Smooth muscle cell (in vitro differentiated cells): ENCODE data around the gene IKZF5. TPM values are rescaled to one million over a fixed set of nuclear protein-coding genes. Genes with fewer than 3 reads are reported as not detected.

ENCODE experiments used
- DNase-seq: peaks from one replicate; lab custom pipeline; 2025; ENCODE audit not compliant: unreplicated experiment; lab: John Stamatoyannopoulos, UW
- H2AFZ ChIP-seq: fragments of 200-600 bp; sonication (generic); 2 replicates; pipeline ENCODE4 v1.6.0; 2016; ENCODE audit warnings: antibody characterized with exemption, low read depth, mild to moderate bottlenecking
- H3F3A ChIP-seq: fragments of 200-600 bp; sonication (generic); 2 replicates; pipeline ENCODE4 v1.6.0; 2017; ENCODE audit warnings: antibody characterized with exemption, low read depth
- H3K27ac ChIP-seq: fragments of 200-600 bp; sonication (generic); 2 replicates; pipeline ENCODE4 v1.5.1; 2016; ENCODE audit warnings: low read depth, mild to moderate bottlenecking
- H3K27me3 ChIP-seq: fragments of 200-600 bp; sonication (generic); 2 replicates; pipeline ENCODE4 v1.6.1; 2016; ENCODE audit warnings: low read depth, mild to moderate bottlenecking
- H3K36me3 ChIP-seq: fragments of 200-600 bp; sonication (generic); 2 replicates; pipeline ENCODE4 v1.5.1; 2016; ENCODE audit warnings: low read depth
- H3K4me1 ChIP-seq: fragments of 200-600 bp; sonication (generic); 2 replicates; pipeline ENCODE4 v1.5.1; 2016; ENCODE audit warnings: low read depth
- H3K4me2 ChIP-seq: fragments of 200-600 bp; sonication (generic); 2 replicates; pipeline ENCODE4 v1.6.0; 2016; ENCODE audit warnings: mild to moderate bottlenecking
- H3K4me3 ChIP-seq: fragments of 200-600 bp; sonication (generic); 2 replicates; pipeline ENCODE4 v1.5.1; 2016; ENCODE audit warnings: mild to moderate bottlenecking
- H3K79me2 ChIP-seq: fragments of 200-600 bp; sonication (generic); 2 replicates; pipeline ENCODE4 v1.6.0; 2016; ENCODE audit warnings: low read depth, mild to moderate bottlenecking
- H3K9ac ChIP-seq: fragments of 200-600 bp; sonication (generic); 2 replicates; pipeline ENCODE4 v1.6.0; 2016; ENCODE audit warnings: low read depth
- H3K9me3 ChIP-seq: fragments of 200-600 bp; sonication (generic); replicated peaks from 2 replicates; pipeline ENCODE4 v1.5.1; 2016; ENCODE audit warnings: low read depth
- H4K20me1 ChIP-seq: fragments of 200-600 bp; sonication (generic); 2 replicates; pipeline ENCODE4 v1.6.0; 2016; ENCODE audit warnings: low read depth
- CTCF ChIP-seq: fragments of 200-600 bp; sonication (generic); IDR thresholded peaks from 2 replicates; pipeline ENCODE4 v1.5.1; 2017; ENCODE audit warnings: borderline replicate concordance, mild to moderate bottlenecking, antibody characterized with exemption; ENCODE audit not compliant: insufficient read depth, poor library complexity, severe bottlenecking
- WGBS: methylation state at CpG from one replicate; pipeline ENCODE4 v1.1.7; 2016; ENCODE audit warnings: low lambda C conversion rate; 5-methylcytosine and 5-hydroxymethylcytosine counted together
- polyA plus RNA-seq: library from polyadenylated mRNA; unstranded; fragments of >200 nt; fragmentation: Nextera tagmentation; extraction: Ambion mirVana; gene quantifications from 2 replicates; pipeline ENCODE4 v1.2.1, GENCODE V29; 2016
- total RNA-seq: library from RNA; depleted of rRNA; stranded (reverse); fragments of >200 nt; gene quantifications from 2 replicates; pipeline ENCODE4 v1.2.3, GENCODE V29; 2014

The IKZF5 gene
- total and polyA plus RNA-seq, 2 experiments from 2014 or later, result 5.6 to 6.6 TPM

DNA sequence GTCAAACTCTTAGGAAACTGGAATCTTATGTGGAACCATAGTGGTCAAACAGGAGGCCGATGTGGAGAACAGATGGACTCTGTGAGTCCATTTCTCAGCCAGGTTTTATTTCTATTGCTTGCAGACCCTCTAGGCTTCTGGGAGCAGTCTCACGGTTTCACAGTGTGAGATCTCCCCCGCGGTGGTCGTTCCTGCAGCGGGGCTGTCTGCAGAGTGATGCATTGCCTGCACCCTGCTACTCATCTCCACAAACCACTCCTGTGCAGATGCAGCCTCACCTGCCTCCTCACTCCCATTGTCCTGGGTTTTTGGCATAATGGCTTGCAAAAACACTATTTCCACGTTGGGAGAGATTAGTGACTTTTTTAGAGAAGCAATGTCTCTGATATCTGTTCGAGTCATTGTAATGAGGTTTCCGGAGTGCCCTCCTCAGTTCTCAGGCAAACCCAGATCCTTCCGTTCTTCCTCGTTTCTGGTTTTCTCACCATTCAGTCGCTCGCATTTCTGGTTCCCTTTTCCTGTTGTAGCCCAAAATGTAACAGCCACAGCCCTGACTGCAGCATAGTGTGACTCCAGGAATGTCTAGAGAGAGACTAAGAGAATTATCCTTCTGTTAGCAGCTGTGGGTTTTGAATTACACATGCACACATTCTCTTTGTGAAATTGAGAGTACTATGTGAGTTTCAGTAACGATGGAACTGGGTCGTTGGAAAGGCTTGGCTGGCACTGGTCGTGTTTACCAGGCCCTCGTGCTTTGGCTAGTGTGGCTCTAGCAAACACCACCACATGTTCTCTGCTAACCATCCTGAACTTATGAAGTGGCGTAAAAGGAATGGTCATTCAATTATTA lies 30.4 kb upstream of the IKZF5 start:
- TF ChIP-seq CTCF, result no peak
- DNase-seq, result no peak
- no peaks in the 10 kb centered on the region for H4K20me1 ChIP-seq
- no peaks in the 10 kb centered on the region for H3F3A ChIP-seq
- no peak overlapping the region for H2AFZ ChIP-seq
- WGBS, result 79% methylated on average over 18 of the region's 18 CpGs
- H3K9me3 ChIP-seq, result no peaks in the 10 kb centered on the region
- no peaks in the 10 kb centered on the region for H3K27me3 ChIP-seq
- no peaks in the 10 kb centered on the region for H3K36me3 ChIP-seq
- no peaks in the 10 kb centered on the region for H3K4me1 ChIP-seq
- H3K79me2 ChIP-seq, result no peaks in the 10 kb centered on the region
- H3K4me3 ChIP-seq, result no peak overlapping the region
- H3K9ac ChIP-seq, result no peak overlapping the region
- no peak overlapping the region for H3K27ac ChIP-seq
- no peak overlapping the region for H3K4me2 ChIP-seq

DNA sequence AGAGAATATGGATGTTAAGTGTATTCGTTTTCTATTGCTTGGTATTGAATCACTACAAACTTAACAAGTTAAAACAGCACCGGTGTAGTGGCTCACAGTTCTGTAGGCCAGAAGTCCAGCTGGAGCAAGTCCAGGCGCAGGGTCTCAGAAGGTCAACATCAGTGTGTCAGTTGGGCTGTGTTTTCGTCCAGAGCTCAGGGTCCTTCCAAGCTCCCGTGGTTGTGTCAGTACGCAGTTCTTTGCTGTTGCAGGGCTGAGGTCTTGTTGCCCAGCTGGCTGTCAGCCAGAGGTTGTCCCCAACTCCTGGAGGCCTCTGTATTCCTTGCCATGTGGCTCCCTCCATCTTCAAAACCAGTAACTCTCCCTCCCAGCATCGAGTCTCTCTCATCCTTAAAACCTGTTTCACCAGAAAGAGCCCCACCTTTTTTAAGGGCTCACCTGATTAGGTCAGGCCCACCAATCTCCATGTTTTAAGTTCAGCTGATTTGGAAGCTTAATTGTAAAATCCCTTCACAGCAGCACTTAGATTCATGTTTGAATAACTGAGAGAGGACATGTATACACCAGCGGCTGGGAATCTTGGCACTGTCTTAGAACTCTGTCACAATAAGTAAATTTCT lies 27.0 kb upstream of the IKZF5 start:
- Histone ChIP-seq H3K27ac (no peak overlapping the region), H3F3A (no peaks in the 10 kb centered on the region), H3K4me3 (no peak overlapping the region), H3K4me1 (no peaks in the 10 kb centered on the region), H3K9me3 (no peaks in the 10 kb centered on the region), H2AFZ (no peak overlapping the region), H3K79me2 (no peaks in the 10 kb centered on the region), H3K27me3 (no peaks in the 10 kb centered on the region), H3K4me2 (no peak overlapping the region), H3K36me3 (no peaks in the 10 kb centered on the region), H3K9ac (no peak overlapping the region), H4K20me1 (no peaks in the 10 kb centered on the region)
- TF ChIP-seq CTCF, result no peak
- 82% methylated on average over 8 of the region's 8 CpGs for WGBS
- no peak for DNase-seq

DNA sequence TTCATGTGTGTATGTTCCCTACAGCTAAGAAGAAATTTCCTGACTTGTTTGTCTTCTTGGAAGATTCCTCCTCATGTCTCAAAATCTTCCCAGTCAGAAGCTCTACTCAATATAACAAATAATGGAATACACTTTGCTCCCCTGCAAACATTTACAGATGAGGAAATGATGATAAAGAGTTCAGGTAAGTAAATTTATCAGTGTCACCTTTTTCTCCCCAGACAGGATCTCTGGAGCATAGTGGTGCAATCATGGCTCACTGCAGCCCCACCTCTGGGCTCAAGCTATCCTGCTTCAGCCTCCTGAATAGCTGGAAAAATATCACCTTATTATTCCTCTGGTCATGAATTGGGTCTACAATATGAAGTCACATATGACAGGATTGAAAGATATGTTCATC lies 25.7 kb upstream of the IKZF5 start:
- Histone ChIP-seq H3K4me1 (no peaks in the 10 kb centered on the region), H3K79me2 (no peaks in the 10 kb centered on the region), H3K9ac (no peak overlapping the region), H3K27me3 (no peaks in the 10 kb centered on the region), H3K4me2 (no peak overlapping the region), H3K27ac (no peak overlapping the region), H3K36me3 (no peaks in the 10 kb centered on the region), H4K20me1 (no peaks in the 10 kb centered on the region), H3K9me3 (no peaks in the 10 kb centered on the region), H3F3A (no peaks in the 10 kb centered on the region), H3K4me3 (no peak overlapping the region), H2AFZ (no peak overlapping the region)
- no peak for DNase-seq
- TF ChIP-seq CTCF, result no peak
